Epithelial cell of proximal tubule (primary cell): ENCODE measurements around the gene DXO. TPM values are rescaled to one million over a fixed set of nuclear protein-coding genes. Genes with fewer than 3 reads are reported as not detected.

Experiments used
- DNase-seq: peaks from one replicate; pipeline ENCODE4 v3.0.0-alpha.2; 2011; ENCODE audit warnings: low read depth
- H3K4me3 ChIP-seq: 2 replicates; pipeline ENCODE4 v1.5.1; 2011; ENCODE audit warnings: low read depth, mild to moderate bottlenecking, low read length
- total RNA-seq: library from RNA; depleted of rRNA; stranded (reverse); fragments of >200 nt; gene quantifications from 2 replicates; pipeline ENCODE4 v1.2.3, GENCODE V29; 2015
- TF ChIP-seq, protein P1 (sequence below): conservative IDR thresholded peaks from 2 replicates; pipeline ENCODE4 v1.5.1; 2012; ENCODE audit warnings: low read depth, mild to moderate bottlenecking, low read length

The DXO gene
- total RNA-seq, 1 donor from 2014 or later: 20.0 TPM

DNA sequence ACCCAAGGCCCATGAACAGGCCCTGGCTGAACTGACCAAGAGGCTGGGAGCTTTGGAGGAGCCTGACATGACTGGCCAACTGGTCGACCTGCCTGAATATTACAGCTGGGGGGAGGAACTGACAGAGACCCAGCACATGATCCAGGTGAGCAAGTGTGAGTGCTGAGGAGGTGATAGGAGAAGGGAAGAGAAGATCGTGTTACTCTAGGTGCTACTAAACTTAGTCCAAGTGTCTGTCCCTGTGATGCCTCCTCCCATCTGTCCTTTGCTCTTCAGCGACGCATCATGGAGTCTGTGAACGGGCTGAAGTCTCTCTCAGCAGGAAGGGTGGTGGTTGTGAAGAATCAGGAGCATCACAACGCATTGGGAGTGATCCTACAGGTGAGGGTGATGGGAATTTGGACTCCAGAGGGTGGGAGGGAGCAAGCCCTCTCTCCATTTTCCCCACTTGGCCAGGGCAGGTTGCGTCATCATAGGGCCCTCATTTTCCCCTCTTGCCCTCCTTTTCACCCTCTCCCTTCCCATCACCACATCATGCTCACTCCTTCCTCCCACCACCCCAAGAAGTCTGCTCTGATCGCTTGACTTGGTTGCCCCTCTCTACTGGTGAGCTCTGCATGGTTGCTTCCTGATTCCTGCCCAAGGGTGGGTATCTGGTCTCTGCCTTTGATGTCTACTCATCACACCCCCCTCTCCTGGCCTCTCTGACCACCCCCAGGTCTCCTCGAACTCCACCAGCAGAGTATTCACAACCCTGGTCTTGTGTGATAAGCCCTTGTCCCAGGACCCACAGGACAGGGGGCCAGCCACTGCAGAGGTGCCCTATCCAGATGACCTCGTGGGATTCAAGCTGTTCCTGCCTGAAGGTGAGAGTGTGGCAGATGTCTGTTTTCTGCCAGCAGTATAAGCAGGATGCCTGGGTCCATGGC lies 4.7 kb downstream of the DXO start:
- DNase-seq: no peak
- TF ChIP-seq, protein P1, sequence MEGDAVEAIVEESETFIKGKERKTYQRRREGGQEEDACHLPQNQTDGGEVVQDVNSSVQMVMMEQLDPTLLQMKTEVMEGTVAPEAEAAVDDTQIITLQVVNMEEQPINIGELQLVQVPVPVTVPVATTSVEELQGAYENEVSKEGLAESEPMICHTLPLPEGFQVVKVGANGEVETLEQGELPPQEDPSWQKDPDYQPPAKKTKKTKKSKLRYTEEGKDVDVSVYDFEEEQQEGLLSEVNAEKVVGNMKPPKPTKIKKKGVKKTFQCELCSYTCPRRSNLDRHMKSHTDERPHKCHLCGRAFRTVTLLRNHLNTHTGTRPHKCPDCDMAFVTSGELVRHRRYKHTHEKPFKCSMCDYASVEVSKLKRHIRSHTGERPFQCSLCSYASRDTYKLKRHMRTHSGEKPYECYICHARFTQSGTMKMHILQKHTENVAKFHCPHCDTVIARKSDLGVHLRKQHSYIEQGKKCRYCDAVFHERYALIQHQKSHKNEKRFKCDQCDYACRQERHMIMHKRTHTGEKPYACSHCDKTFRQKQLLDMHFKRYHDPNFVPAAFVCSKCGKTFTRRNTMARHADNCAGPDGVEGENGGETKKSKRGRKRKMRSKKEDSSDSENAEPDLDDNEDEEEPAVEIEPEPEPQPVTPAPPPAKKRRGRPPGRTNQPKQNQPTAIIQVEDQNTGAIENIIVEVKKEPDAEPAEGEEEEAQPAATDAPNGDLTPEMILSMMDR: no peak

DNA sequence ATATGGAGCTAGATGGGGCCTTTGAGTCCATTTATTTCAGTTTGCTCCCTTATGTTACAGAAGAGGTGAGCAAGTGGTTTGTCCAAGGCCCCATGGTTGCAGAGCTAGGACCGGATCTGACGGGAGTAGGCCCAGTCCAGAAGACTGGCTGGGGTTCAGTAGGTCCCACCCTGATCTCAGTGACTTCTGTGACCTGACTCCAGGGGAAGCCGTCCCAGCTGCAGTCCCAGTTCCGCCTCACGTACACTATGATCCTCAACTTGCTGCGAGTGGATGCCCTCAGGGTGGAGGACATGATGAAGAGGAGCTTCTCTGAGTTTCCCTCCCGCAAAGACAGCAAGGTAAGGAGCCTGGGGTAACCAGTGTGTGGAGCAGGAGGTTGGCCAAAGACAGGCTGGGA lies 5.4 kb downstream of the DXO start:
- TF ChIP-seq, protein P1: no peak
- H3K4me3 ChIP-seq: no peak overlapping the region
- no peak for DNase-seq

More for the DNA sequence above, 4.7 kb downstream of the DXO start:
- no peak overlapping the region for H3K4me3 ChIP-seq

DNA sequence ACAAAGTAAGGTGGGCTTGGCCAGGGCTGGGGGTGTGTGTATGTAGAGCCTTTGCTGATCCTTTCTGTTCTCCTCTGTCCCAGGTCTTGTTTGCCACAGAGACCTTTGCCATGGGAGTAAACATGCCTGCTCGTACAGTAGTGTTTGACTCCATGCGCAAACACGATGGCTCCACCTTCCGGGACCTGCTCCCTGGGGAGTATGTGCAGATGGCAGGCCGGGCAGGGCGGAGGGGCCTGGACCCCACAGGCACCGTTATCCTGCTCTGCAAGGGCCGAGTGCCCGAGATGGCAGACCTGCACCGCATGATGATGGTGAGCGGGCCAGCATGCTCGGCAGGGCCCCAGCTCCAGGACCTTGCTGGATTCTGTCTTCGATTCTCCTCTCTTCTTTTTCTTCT lies 6.2 kb downstream of the DXO start:
- TF ChIP-seq, protein P1: no peak
- no peak for DNase-seq
- no peak overlapping the region for H3K4me3 ChIP-seq

DNA sequence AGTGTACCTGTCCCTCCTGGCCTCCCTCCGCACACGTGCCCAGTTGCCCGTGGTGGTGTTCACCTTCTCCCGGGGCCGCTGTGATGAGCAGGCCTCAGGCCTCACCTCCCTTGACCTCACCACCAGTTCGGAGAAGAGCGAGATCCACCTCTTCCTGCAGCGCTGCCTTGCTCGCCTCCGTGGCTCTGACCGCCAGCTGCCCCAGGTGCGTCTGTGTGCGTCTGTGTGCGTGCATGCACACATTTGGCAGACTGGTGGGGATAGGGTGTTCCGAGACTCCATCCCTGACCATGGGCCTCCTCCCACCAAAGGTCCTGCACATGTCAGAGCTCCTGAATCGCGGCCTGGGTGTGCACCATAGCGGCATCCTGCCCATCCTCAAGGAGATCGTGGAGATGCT lies 8.0 kb downstream of the DXO start:
- DNase-seq: no peak
- TF ChIP-seq, protein P1: no peak
- H3K4me3 ChIP-seq: no peak overlapping the region

DNA sequence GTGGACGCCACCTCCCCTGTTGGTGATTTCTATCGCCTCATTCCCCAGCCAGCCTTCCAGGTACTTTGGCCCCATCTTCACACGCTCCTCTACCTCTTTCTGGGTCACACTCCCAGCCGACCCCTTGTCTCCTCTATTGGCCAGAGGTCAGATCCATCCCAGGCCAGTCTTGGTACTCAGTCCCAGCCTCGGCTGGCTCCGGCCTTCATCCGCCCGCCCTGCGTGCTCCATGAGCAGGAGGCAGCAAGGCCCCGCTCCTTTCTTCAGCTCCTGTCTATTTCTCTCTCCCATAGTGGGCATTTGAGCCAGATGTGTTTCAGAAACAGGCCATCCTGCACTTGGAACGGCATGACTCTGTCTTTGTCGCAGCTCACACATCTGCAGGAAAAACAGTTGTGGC lies 10.3 kb downstream of the DXO start:
- TF ChIP-seq, protein P1: no peak
- no peak overlapping the region for H3K4me3 ChIP-seq
- DNase-seq: no peak

DNA sequence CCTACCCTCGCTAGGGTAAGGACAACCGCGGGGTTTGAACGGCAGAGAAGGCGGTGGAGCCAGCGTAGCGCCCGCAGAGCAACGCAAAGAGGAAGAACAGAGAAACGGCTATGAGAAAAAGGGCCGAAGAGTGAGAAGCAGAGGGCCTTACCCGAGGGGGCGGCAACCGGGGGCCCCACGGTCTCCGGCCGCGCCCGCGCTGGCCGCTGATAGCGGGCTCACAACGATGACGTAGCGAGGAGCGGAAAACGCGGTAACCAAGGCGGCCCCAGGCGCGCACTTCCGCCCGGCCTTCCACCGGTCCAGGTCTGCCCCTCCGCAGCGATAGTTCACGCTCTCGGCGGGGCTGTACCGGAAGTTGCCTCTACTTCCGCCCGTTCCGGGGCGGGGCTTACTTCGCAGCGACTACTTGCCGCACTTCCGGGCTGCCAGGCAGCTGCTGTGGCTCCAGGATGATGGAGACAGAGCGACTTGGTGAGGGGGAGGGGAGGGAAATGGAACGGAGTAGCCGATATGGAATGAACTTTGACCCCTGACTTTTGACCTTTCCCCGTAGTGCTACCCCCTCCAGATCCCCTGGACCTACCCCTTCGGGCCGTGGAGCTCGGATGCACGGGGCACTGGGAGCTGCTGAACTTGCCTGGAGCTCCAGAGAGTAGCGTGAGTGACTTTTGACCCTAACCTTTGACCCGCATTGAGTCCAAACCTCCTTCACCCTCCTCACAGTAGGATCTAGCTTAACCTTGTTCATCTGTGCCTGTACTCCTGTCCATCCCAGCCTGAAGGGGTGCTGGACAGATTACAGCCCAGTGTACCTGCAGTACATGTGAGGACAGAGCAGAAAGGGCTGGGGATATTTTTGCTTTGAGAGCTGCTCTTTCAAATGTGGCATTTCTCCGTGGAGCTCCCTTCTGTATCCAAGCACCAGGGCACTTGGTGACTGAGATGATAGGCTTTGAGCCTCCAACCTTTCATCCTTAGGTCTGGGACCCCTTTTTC lies 12.9 kb downstream of the DXO start, which contains the start of the genes NELFE and SKIC2:
NELFE (minus strand) TSS at position 231 of the 999 bp plus-strand sequence. CDS start 525 bp downstream, outside the sequence.
SKIC2 (plus strand) TSS at position 435 of the 999 bp plus-strand sequence; CDS start at position 453, 18 bp downstream.
- peak; percentile 66 for DNase-seq
- TF ChIP-seq, protein P1: no peak
- peak within 1 kb of the TSS; percentile 88 for H3K4me3 ChIP-seq
